GM12878 (cell line): ENCODE measurements around the gene SPPL2B. TPM values are rescaled to one million over a fixed set of nuclear protein-coding genes. Genes with fewer than 3 reads are reported as not detected.

Experiments used
- ATAC-seq: fragments of 200-7000 bp; cut with Tn5 transposase; 3 replicates; pipeline ENCODE4 v1.9.1; 2020; ENCODE audit warnings: mild to moderate bottlenecking, moderate library complexity
- BruUV-seq: library from RNA; stranded (reverse); fragments of 400-500 nt; replicated peaks from 2 replicates; lab custom pipeline; 2021; lab: Mats Ljungman, UMichigan
- CTCF ChIA-PET: fragments of 300-600 bp; sonication (Branson Sonifier 250); formaldehyde crosslinking; extraction: SDS; loops from one replicate; lab custom pipeline; 2021; ENCODE audit warnings: inconsistent platforms; lab: Yijun Ruan, JAX
- POLR2A ChIA-PET: fragments of 350-600 bp; formaldehyde crosslinking; extraction: SDS; loops from one replicate; lab custom pipeline; 2021; ENCODE audit warnings: inconsistent platforms; lab: Charles Lee
- RAD21 ChIA-PET: fragments of 300-600 bp; sonication (Branson Sonifier 250); formaldehyde crosslinking; loops from one replicate; lab custom pipeline; 2023; ENCODE audit warnings: antibody characterized with exemption; ENCODE audit not compliant: unreplicated experiment; lab: Charles Lee
- SMC1A ChIA-PET: fragments of 300-600 bp; sonication (Branson Sonifier 250); formaldehyde crosslinking; loops from one replicate; lab custom pipeline; 2023; ENCODE audit not compliant: unreplicated experiment, uncharacterized antibody; lab: Charles Lee
- DNase-seq: peaks from one replicate; pipeline ENCODE4 v3.0.0-alpha.2; 2011; ENCODE audit warnings: low read depth, low spot score
- FAIRE-seq: peaks from 3 replicates; lab custom pipeline; 2011; peaks lifted over from hg19 to GRCh38; lab: Jason Lieb, UNC
- H2AFZ ChIP-seq: 2 replicates; pipeline ENCODE4 v1.6.0; 2011; ENCODE audit warnings: low read depth, low read length, control low read depth; ENCODE audit not compliant: control insufficient read depth
- H3K27ac ChIP-seq: 2 replicates; pipeline ENCODE4 v1.5.1; 2011; ENCODE audit warnings: control low read depth; ENCODE audit not compliant: control insufficient read depth, insufficient read depth
- H3K27me3 ChIP-seq, 2 experiments: replicated peaks in 1 of 2; 2 replicates each; pipeline versions ENCODE4 v1.6.0 to v1.6.1; 2011; ENCODE audit warnings: low read length in 1 of 2; ENCODE audit not compliant: control insufficient read depth in 2 of 2, insufficient read depth in 2 of 2
- H3K36me3 ChIP-seq, 2 experiments: 2 replicates each; pipeline ENCODE4 v1.5.1; 2011; ENCODE audit warnings: low read length in 1 of 2; ENCODE audit not compliant: control insufficient read depth in 2 of 2, insufficient read depth in 2 of 2
- H3K4me1 ChIP-seq: 2 replicates; pipeline ENCODE4 v1.6.1; 2011; ENCODE audit warnings: mild to moderate bottlenecking, low read length, moderate library complexity, mixed read lengths; ENCODE audit not compliant: control insufficient read depth, insufficient read depth
- H3K4me2 ChIP-seq: 2 replicates; pipeline ENCODE4 v1.6.0; 2011; ENCODE audit warnings: control low read depth; ENCODE audit not compliant: control insufficient read depth, insufficient read depth
- H3K4me3 ChIP-seq: fragments of 200-600 bp; sonication (generic); 2 replicates; pipeline ENCODE4 v1.5.1; 2016
- H3K79me2 ChIP-seq: 2 replicates; pipeline ENCODE4 v1.6.0; 2011; ENCODE audit warnings: low read length; ENCODE audit not compliant: control insufficient read depth, insufficient read depth
- H3K9ac ChIP-seq: 2 replicates; pipeline ENCODE4 v1.8.0; 2011; ENCODE audit warnings: low read length, control low read depth, mixed read lengths; ENCODE audit not compliant: control insufficient read depth, insufficient read depth
- H3K9me3 ChIP-seq: replicated peaks from 3 replicates; pipeline ENCODE4 v1.5.1; 2011; ENCODE audit warnings: mild to moderate bottlenecking, low read length; ENCODE audit not compliant: control insufficient read depth, insufficient read depth
- H4K20me1 ChIP-seq: 2 replicates; pipeline ENCODE4 v1.6.0; 2011; ENCODE audit not compliant: control insufficient read depth, insufficient read depth
- BCL3 ChIP-seq: IDR thresholded peaks from 2 replicates; pipeline ENCODE4 v1.6.1; 2011; ENCODE audit warnings: borderline replicate concordance, low read depth, mild to moderate bottlenecking, moderate library complexity, low read length; ENCODE audit not compliant: insufficient read depth, poor library complexity, severe bottlenecking
- HDAC6 ChIP-seq: fragments of 200-600 bp; sonication (generic); IDR thresholded peaks from one replicate; pipeline ENCODE4 v1.8.0; 2017; ENCODE audit warnings: antibody characterized with exemption; ENCODE audit not compliant: unreplicated experiment
- MYC ChIP-seq: IDR thresholded peaks from 2 replicates; pipeline ENCODE4 v1.6.1; 2011; ENCODE audit warnings: mild to moderate bottlenecking, low read length, moderate library complexity, inconsistent platforms; ENCODE audit not compliant: insufficient read depth, insufficient replicate concordance, insufficient read length, severe bottlenecking
- SUZ12 ChIP-seq: fragments of 200-600 bp; sonication (generic); IDR thresholded peaks from one replicate; pipeline ENCODE4 v1.6.1; 2018; ENCODE audit warnings: antibody characterized with exemption, mild to moderate bottlenecking; ENCODE audit not compliant: unreplicated experiment
- TCF3 ChIP-seq: IDR thresholded peaks from 2 replicates; pipeline ENCODE4 v1.6.1; 2012; ENCODE audit warnings: low read depth, mild to moderate bottlenecking, low read length, borderline replicate concordance; ENCODE audit not compliant: insufficient read depth
- WGBS: methylation state at CpG from one replicate; pipeline ENCODE4 v1.1.6; 2016; ENCODE audit warnings: low lambda C conversion rate; ENCODE audit not compliant: insufficient replicate concordance, insufficient coverage; ENCODE audit errors: missing lambda C conversion rate; 5-methylcytosine and 5-hydroxymethylcytosine counted together
- in situ Hi-C: fragments of 300-500 bp; cut with MboI; formaldehyde crosslinking; loops from 9 replicates; pipeline ENCODE4 v1.14.3; 2018; ENCODE audit warnings: mixed read lengths
- intact Hi-C: fragments of 100-400 bp; cut with micrococcal nuclease; formaldehyde crosslinking; loops from one replicate; pipeline ENCODE4 v1.14.2; 2022; ENCODE audit not compliant: unreplicated experiment
- polyA plus RNA-seq, 11 experiments: library from polyadenylated mRNA; depleted of rRNA in 4 of 11; unstranded in 6 of 11; stranded (reverse) in 5 of 11; fragments of >200 nt; fragmentation: Nextera tagmentation in 4 of 11; fragmentation: Illumina TruSeq in 1 of 11; extraction: Ambion mirVana in 4 of 11; extraction: Trizol in 1 of 11; gene quantifications; 1 replicate in 1 of 11; 2 replicates in 10 of 11; pipeline versions ENCODE4 v1.2.1 to v1.2.3, GENCODE V29; 2011 to 2016; ENCODE audit warnings: inconsistent platforms in 2 of 11, missing spikeins in 2 of 11, low read depth in 1 of 11
- total RNA-seq, 4 experiments: library from RNA; depleted of rRNA in 3 of 4; stranded (reverse); fragments of >200 nt in 3 of 4; fragmentation: Illumina TruSeq in 1 of 4; extraction: Trizol in 1 of 4; gene quantifications; 2 replicates each; pipeline versions ENCODE4 v1.2.1 to v1.2.3, GENCODE V29; 2013 to 2021

The SPPL2B gene
- total and polyA plus RNA-seq, 10 of the 15 experiments (the other 5 are each of a cell fraction or from before 2014, with no cell fraction given), result 0.29 to 56.5 (median 18.3) TPM

GRCh38 chr19:2361246-2362045 is 33.0 kb downstream of the SPPL2B start:
- ChIA-PET CTCF (no interaction called here), SMC1A (no interaction called here), RAD21 (no interaction called here), POLR2A (no interaction called here)
- Histone ChIP-seq H3K27ac (no peak overlapping the region), H3K4me3 (no peak overlapping the region), H3K9me3 (no peaks in the 10 kb centered on the region; the same call in 2 of the 3 replicates), H3K79me2 (no peaks in the 10 kb centered on the region), H4K20me1 (no peaks in the 10 kb centered on the region), H3K4me2 (no peak overlapping the region), H3K36me3 (no peaks in the 10 kb centered on the region), H3K9ac (no peak overlapping the region), H3K4me1 (no peaks in the 10 kb centered on the region), H3K27me3 (no peaks in the 10 kb centered on the region), H2AFZ (no peak overlapping the region)
- no peak for DNase-seq
- no peak for ATAC-seq
- TF ChIP-seq TCF3 (no peak), HDAC6 (no peak), MYC (no peak)
- no TSS peak for BruUV-seq
- WGBS, result 19% methylated on average over 21 of the region's 24 CpGs
- FAIRE-seq, result no peak
- in situ Hi-C loops (no loop called here), intact Hi-C loops (no loop called here)

- H4K20me1 ChIP-seq, result no peaks in the 10 kb centered on the region
- ChIA-PET SMC1A (no interaction called here), POLR2A (no interaction called here), RAD21 (no interaction called here)
- no peaks in the 10 kb centered on the region; the same call in 2 of the 3 replicates for H3K9me3 ChIP-seq
- in situ Hi-C loops (no loop called here), intact Hi-C loops (no loop called here)
- ATAC-seq (no peak), DNase-seq (no peak), FAIRE-seq (no peak)
- H3K4me1 ChIP-seq, result no peaks in the 10 kb centered on the region
- no peak overlapping the region for H3K9ac ChIP-seq
- H3K27ac ChIP-seq, result no peak overlapping the region
- no peak overlapping the region for H3K4me3 ChIP-seq
- TF ChIP-seq BCL3, result peak; percentile 89
- no peak for TF ChIP-seq SUZ12
- TF ChIP-seq, all 136 proteins: peak for 1
- BruUV-seq, result no TSS peak
- Histone ChIP-seq H3K27me3 (no peaks in the 10 kb centered on the region), H2AFZ (no peak overlapping the region), H3K79me2 (no peaks in the 10 kb centered on the region), H3K4me2 (no peak overlapping the region), H3K36me3 (no peaks in the 10 kb centered on the region)
- CTCF ChIA-PET, result no interaction called here
- 66% methylated on average over 11 of the region's 11 CpGs for WGBS
Observed at GRCh38 chr19:2362046-2362969, 33.8 kb downstream of the SPPL2B start.
